ENCODE measurements around the gene DNMT3A.

GRCh38 chr2:25308599-25308998 lies 33.1 kb downstream of the DNMT3A start:
- TF ChIP-seq REST (IDR thresholded peaks at IDR 0.05; ENCODE audit: unreplicated experiment) (no peak), CTCF (conservative IDR thresholded peaks at IDR 0.05; ENCODE audit: low read depth in 2 of 2) (peak in 1 of 2 experiments; percentile 40; a peak in 2 of 4 replicates), EZH2 (IDR thresholded peaks at IDR 0.05; ENCODE audit: low read depth, unreplicated experiment) (no peak), POLR2AphosphoS5 (IDR thresholded peaks at IDR 0.05; ENCODE audit: low read depth) (no peak), ZNF114 (CRISPR knock-in tag; IDR thresholded peaks at IDR 0.05) (no peak)

Data from GM23338 (cell line).